PFSK-1 (cell line): ENCODE results near the gene ID1.

Source experiments
- POLR2AphosphoS5 ChIP-seq: IDR thresholded peaks from 2 replicates; pipeline ENCODE4 v1.6.1; 2012; ENCODE audit warnings: low read depth, mild to moderate bottlenecking, control low read depth, low read length, moderate library complexity
- TF ChIP-seq, protein P1 (sequence below), 2 experiments: IDR thresholded peaks; 2 replicates each; pipeline versions ENCODE4 v1.6.1 to v1.8.0; 2011 to 2012; ENCODE audit warnings: low read depth in 2 of 2, low read length in 2 of 2, control low read depth in 1 of 2, inconsistent platforms in 1 of 2, mild to moderate bottlenecking in 1 of 2, moderate library complexity in 1 of 2; ENCODE audit not compliant: insufficient read depth in 1 of 2

DNA sequence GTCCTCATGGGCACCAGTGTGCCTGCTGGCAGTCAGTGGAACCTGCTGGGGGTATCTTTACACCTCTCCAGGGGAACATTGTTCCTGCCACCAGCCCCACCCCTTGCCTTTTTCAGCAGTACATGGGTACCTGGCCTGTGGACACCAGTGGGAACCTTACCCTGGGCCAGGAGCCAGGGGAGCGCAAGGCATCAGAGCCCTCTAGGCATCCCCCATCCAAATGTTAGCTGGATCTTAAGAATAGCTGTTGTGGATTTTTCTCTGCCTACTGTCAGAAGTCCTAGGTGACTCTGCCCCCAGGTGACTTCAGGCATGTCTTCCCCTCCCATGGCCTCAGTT is 38.8 kb upstream of the ID1 start:
- TF ChIP-seq POLR2AphosphoS5 = 0 out of 2 replicates have a peak, but pooled peaks have one; percentile 12
- TF ChIP-seq, protein P1, sequence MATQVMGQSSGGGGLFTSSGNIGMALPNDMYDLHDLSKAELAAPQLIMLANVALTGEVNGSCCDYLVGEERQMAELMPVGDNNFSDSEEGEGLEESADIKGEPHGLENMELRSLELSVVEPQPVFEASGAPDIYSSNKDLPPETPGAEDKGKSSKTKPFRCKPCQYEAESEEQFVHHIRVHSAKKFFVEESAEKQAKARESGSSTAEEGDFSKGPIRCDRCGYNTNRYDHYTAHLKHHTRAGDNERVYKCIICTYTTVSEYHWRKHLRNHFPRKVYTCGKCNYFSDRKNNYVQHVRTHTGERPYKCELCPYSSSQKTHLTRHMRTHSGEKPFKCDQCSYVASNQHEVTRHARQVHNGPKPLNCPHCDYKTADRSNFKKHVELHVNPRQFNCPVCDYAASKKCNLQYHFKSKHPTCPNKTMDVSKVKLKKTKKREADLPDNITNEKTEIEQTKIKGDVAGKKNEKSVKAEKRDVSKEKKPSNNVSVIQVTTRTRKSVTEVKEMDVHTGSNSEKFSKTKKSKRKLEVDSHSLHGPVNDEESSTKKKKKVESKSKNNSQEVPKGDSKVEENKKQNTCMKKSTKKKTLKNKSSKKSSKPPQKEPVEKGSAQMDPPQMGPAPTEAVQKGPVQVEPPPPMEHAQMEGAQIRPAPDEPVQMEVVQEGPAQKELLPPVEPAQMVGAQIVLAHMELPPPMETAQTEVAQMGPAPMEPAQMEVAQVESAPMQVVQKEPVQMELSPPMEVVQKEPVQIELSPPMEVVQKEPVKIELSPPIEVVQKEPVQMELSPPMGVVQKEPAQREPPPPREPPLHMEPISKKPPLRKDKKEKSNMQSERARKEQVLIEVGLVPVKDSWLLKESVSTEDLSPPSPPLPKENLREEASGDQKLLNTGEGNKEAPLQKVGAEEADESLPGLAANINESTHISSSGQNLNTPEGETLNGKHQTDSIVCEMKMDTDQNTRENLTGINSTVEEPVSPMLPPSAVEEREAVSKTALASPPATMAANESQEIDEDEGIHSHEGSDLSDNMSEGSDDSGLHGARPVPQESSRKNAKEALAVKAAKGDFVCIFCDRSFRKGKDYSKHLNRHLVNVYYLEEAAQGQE (IDR thresholded peaks at IDR 0.05; ENCODE audit: insufficient read depth in 1 of 2, low read depth in 2 of 2, low read length in 2 of 2) = no peak
